Endodermal cell (in vitro differentiated cells): ENCODE results near the gene BRD4. TPM values are rescaled to one million over a fixed set of nuclear protein-coding genes. Genes with fewer than 3 reads are reported as not detected.

Source experiments
- DNase-seq: peaks from one replicate; pipeline ENCODE4 v3.0.0-alpha.2; 2017
- H3K27ac ChIP-seq: 2 replicates; pipeline ENCODE4 v1.5.1; 2013; ENCODE audit warnings: mild to moderate bottlenecking, low read depth, low read length, moderate library complexity
- H3K27me3 ChIP-seq: 2 replicates; pipeline ENCODE4 v1.6.1; 2013; ENCODE audit warnings: mild to moderate bottlenecking, low read length, moderate library complexity; ENCODE audit not compliant: insufficient read depth, control insufficient read depth, poor library complexity, severe bottlenecking
- H3K36me3 ChIP-seq: 2 replicates; pipeline ENCODE4 v1.7.0; 2013; ENCODE audit warnings: mild to moderate bottlenecking, low read length, moderate library complexity; ENCODE audit not compliant: control insufficient read depth, insufficient read depth
- H3K4me1 ChIP-seq: one replicate; pipeline ENCODE4 v1.7.0; 2013; ENCODE audit warnings: low read length; ENCODE audit not compliant: control insufficient read depth, insufficient read depth
- H3K4me3 ChIP-seq: 2 replicates; pipeline ENCODE4 v1.5.1; 2013; ENCODE audit warnings: mild to moderate bottlenecking, low read length, moderate library complexity
- H3K9ac ChIP-seq: 2 replicates; pipeline ENCODE4 v1.6.1; 2013; ENCODE audit warnings: mild to moderate bottlenecking, low read length, moderate library complexity; ENCODE audit not compliant: poor library complexity, severe bottlenecking; ENCODE audit errors: extremely low read depth
- H3K9me3 ChIP-seq: 2 replicates; pipeline ENCODE4 v1.6.1; 2013; ENCODE audit warnings: mild to moderate bottlenecking, low read length, moderate library complexity; ENCODE audit not compliant: control insufficient read depth
- H3K27ac Mint-ChIP-seq: 2 replicates; pipeline ENCODE4 v1.8.0; 2020; ENCODE audit warnings: mixed read lengths
- H3K27me3 Mint-ChIP-seq: 2 replicates; pipeline ENCODE4 v1.8.0; 2021; ENCODE audit warnings: mild to moderate bottlenecking, mixed read lengths; ENCODE audit not compliant: insufficient read depth
- H3K36me3 Mint-ChIP-seq: 2 replicates; pipeline ENCODE4 v1.8.0; 2020; ENCODE audit warnings: low read depth, mixed read lengths
- H3K4me1 Mint-ChIP-seq: 2 replicates; pipeline ENCODE4 v1.8.0; 2020; ENCODE audit warnings: mixed read lengths
- H3K4me3 Mint-ChIP-seq: 2 replicates; pipeline ENCODE4 v1.8.0; 2020; ENCODE audit warnings: mild to moderate bottlenecking, moderate library complexity, mixed read lengths
- H3K9me3 Mint-ChIP-seq: 2 replicates; pipeline ENCODE4 v1.8.0; 2020; ENCODE audit warnings: mild to moderate bottlenecking, mixed read lengths
- CTCF ChIP-seq: fragments of 200-600 bp; sonication (generic); conservative IDR thresholded peaks from 2 replicates; pipeline ENCODE4 v1.5.0; 2021; ENCODE audit warnings: antibody characterized with exemption, mild to moderate bottlenecking
- WGBS, 2 experiments: methylation state at CpG; one replicate each; pipeline versions ENCODE4 v1.1.5 to v1.1.7; 2013; ENCODE audit warnings: missing lambda C conversion rate in 2 of 2, mixed read lengths in 1 of 2; ENCODE audit not compliant: insufficient coverage in 1 of 2, insufficient read length in 1 of 2; 5-methylcytosine and 5-hydroxymethylcytosine counted together
- total RNA-seq, 2 donors: library from RNA; stranded (reverse); fragmentation: NEBNext Ultra II Directional in 1 of 2; extraction: Animal tissue kit (Norgen Biotek cat#: 25700) in 1 of 2; gene quantifications; 2 replicates in 1 of 2; 3 replicates in 1 of 2; pipeline ENCODE4 v1.2.1, GENCODE V29; 2021

BRD4 gene
- total RNA-seq, 2 donors from 2014 or later: 149 to 156 TPM

GRCh38 chr19:15238639-15239155, 93.6 kb downstream of the BRD4 start:
- Mint-ChIP-seq H3K36me3 (peaks cover 45% of the 10 kb centered on the region), H3K9me3 (no peaks in the 10 kb centered on the region), H3K27me3 (no peaks in the 10 kb centered on the region), H3K27ac (no peak overlapping the region), H3K4me3 (no peak overlapping the region), H3K4me1 (no peaks in the 10 kb centered on the region)
- Histone ChIP-seq H3K4me1 (no peaks in the 10 kb centered on the region), H3K27me3 (no peaks in the 10 kb centered on the region), H3K9ac (no peak overlapping the region), H3K9me3 (no peaks in the 10 kb centered on the region), H3K27ac (no peak overlapping the region), H3K4me3 (no peak overlapping the region), H3K36me3 (peaks cover 60% of the 10 kb centered on the region)
- 92 to 99% methylated on average over 19 to 29 of the region's 29 CpGs for WGBS, 2 experiments
- peak; percentile 76 for DNase-seq
- peak; percentile 44 for TF ChIP-seq CTCF

GRCh38 chr19:15237759-15238638, 94.3 kb downstream of the BRD4 start:
- no peak for DNase-seq
- TF ChIP-seq CTCF: no peak
- Mint-ChIP-seq H3K27me3 (no peaks in the 10 kb centered on the region), H3K36me3 (peaks cover 42% of the 10 kb centered on the region), H3K9me3 (no peaks in the 10 kb centered on the region), H3K4me3 (no peak overlapping the region), H3K4me1 (no peaks in the 10 kb centered on the region), H3K27ac (no peak overlapping the region)
- WGBS, 2 experiments: 96 to 97% methylated on average over 24 to 42 of the region's 42 CpGs
- no peak overlapping the region for H3K4me3 ChIP-seq
- H3K36me3 ChIP-seq: peaks cover 57% of the 10 kb centered on the region
- no peaks in the 10 kb centered on the region for H3K27me3 ChIP-seq
- no peaks in the 10 kb centered on the region for H3K4me1 ChIP-seq
- H3K9ac ChIP-seq: no peak overlapping the region
- H3K9me3 ChIP-seq: no peaks in the 10 kb centered on the region
- no peak overlapping the region for H3K27ac ChIP-seq

GRCh38 chr19:15236886-15237285, 95.5 kb downstream of the BRD4 start:
- H3K4me1 Mint-ChIP-seq: no peaks in the 10 kb centered on the region
- H3K36me3 ChIP-seq: peaks cover 49% of the 10 kb centered on the region
- H3K27ac ChIP-seq: no peak overlapping the region
- H3K9me3 ChIP-seq: no peaks in the 10 kb centered on the region
- DNase-seq: no peak
- no peaks in the 10 kb centered on the region for H3K27me3 ChIP-seq
- H3K36me3 Mint-ChIP-seq: peaks cover 34% of the 10 kb centered on the region
- no peaks in the 10 kb centered on the region for H3K4me1 ChIP-seq
- H3K27ac Mint-ChIP-seq: no peak overlapping the region
- no peak overlapping the region for H3K4me3 ChIP-seq
- no peak for TF ChIP-seq CTCF
- no peak overlapping the region for H3K9ac ChIP-seq
- H3K27me3 Mint-ChIP-seq: no peaks in the 10 kb centered on the region
- H3K4me3 Mint-ChIP-seq: no peak overlapping the region
- H3K9me3 Mint-ChIP-seq: no peaks in the 10 kb centered on the region
- WGBS, 2 experiments: 97 to 99% methylated on average over 3 to 7 of the region's 9 CpGs
